B cell (primary cell): Measurements from ENCODE around the gene HLA-F.

Source experiments
- CTCF ChIP-seq: fragments of 200-600 bp; IDR thresholded peaks from one replicate; pipeline ENCODE4 v1.8.0; 2022; ENCODE audit warnings: antibody characterized with exemption, mild to moderate bottlenecking
- EZH2 ChIP-seq: IDR thresholded peaks from 2 replicates; pipeline ENCODE4 v1.6.1; 2012; ENCODE audit warnings: borderline replicate concordance, low read depth, mild to moderate bottlenecking, moderate library complexity, low read length; ENCODE audit not compliant: insufficient read depth, poor library complexity, severe bottlenecking

GRCh38 chr6:29710281-29710941 is 12.8 kb upstream of the HLA-F start:
- TF ChIP-seq CTCF = no peak
- no peak for TF ChIP-seq EZH2
